SK-N-SH (cell line): ENCODE measurements around the gene HSPB7.

Experiments
- CTCF ChIP-seq: fragments of 200-600 bp; sonication (generic); IDR thresholded peaks from 2 replicates; pipeline ENCODE4 v1.6.1; 2017; ENCODE audit warnings: antibody characterized with exemption, mild to moderate bottlenecking, moderate library complexity
- MAX ChIP-seq: IDR thresholded peaks from 2 replicates; pipeline ENCODE4 v1.4.0; 2012; ENCODE audit warnings: low read depth
- NRF1 ChIP-seq: IDR thresholded peaks from 2 replicates; pipeline ENCODE4 v1.6.1; 2012; ENCODE audit warnings: low read depth, mild to moderate bottlenecking, low read length
- POLR2AphosphoS5 ChIP-seq: IDR thresholded peaks from 2 replicates; pipeline ENCODE4 v1.6.1; 2012; ENCODE audit warnings: low read depth, low read length
- USF1 ChIP-seq: IDR thresholded peaks from 2 replicates; pipeline ENCODE4 v1.4.0; 2012; ENCODE audit warnings: low read depth, borderline replicate concordance

GRCh38 chr1:16012590-16013219, 5.1 kb downstream of the HSPB7 start:
- TF ChIP-seq POLR2AphosphoS5: no peak
- no peak for TF ChIP-seq MAX
- no peak for TF ChIP-seq NRF1
- no peak for TF ChIP-seq USF1
- TF ChIP-seq CTCF: no peak
